HG03139 (cell line): Measurements from ENCODE around the gene REXO2.

ENCODE experiments used
- ATAC-seq: cut with Tn5 transposase; IDR thresholded peaks from one replicate; pipeline ENCODE4 v1.9.1; 2021; ENCODE audit not compliant: unreplicated experiment

Gene REXO2

DNA sequence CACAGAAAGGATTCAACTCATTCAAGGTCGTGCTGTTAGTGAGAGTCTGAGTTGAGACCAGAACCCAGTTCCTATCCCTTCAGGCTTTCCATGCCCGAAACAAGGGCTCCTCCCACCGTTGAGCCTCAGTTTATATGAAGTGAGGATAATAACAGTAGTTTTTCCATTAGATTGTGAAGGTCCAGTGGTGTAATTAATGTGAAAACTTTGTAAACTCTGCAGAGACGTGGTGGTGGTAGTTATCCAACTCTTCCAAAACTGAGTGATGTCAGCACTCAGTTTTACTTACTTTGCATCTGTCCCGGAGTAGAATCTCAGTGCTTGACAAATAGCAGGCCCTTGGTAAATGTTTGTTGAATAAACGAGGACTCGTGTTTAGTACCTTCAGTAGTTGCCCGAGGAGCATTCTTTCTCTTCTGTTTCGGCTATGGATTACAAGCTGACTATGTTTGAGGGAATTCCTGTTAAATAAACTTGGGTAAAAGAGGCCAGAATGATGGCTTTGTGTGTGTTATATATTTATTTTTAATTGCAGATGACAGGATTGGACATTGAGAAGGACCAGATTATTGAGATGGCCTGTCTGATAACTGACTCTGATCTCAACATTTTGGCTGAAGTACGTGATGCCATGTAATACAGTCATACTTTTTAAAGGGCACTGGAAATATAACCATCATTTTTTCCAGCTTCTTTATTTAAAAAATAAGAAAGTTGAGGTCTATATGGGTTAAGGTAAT is 1.0 kb downstream of the REXO2 start:
- no peak for ATAC-seq

DNA sequence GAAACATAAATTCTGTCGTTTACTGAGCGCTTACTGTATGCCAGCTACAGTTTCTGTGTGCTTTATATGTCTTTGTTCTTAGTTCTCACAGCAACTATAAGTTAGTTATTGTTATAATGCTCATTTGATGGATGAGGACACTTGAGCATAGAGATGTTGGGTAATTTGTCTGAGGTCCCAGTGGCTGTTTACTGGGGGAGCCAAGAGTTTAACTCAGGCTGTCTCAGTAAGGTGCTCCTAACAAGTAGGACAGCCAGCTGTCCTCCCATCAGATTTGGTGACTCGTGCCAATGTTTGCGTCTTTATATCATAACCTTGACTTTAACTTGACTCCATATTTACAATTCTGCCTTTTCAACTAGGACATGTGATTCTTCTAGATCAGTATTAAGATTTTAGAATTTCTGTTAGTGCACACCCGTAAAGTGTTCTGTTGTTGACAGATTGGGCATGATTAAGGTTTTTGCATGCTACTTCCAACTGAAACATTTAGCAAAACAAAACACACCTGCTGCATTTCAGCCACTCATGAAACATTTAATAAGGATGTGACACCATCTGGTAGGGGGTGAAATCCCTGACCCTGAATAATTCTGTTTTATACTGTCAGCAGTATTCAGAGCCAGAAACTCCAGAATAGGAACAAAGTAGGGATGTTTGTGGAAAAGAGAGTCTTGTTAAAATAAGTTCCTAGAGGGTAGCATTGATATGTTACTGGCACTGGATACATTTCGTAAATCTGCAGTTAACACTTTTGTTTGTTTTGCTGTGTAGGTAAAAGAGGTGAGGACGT is 1.9 kb downstream of the REXO2 start:
- no peak for ATAC-seq

DNA sequence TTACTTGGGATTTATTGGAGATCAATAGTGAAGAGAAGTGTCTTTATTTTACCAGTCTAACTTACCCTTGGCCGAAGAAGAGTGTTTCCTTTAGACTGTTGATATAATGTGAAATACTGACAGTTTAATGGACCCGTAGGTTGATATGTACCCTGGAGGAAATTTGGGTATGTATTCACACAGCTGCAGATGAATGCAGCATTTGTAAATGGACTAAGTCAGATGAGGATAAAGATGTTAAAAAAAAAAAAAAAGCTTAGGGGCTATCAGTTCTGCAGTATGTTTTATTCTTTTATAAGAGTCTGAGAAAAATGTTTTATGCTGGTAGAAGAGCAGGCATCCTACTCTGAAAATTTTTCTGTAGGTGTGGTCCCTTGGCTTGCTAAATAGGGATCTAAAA is 2.7 kb downstream of the REXO2 start:
- no peak for ATAC-seq

DNA sequence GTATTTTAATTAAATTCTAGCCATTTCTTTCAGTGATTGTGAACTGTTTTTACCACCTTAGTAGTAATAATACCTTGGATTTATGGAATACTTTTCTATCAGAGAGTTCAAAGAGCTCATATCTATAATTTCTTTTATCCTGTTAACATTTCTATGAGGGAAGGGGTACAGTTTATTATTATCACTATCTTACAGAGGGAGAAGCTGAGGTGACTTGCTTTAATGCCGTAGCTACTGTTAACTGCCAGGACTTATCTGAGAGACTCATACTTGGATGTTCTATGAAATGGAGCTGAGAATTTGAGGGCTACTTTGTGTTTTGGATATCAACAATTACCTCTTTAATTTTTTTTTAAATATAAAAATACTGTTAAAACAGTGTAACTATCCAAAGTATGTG is 3.3 kb downstream of the REXO2 start:
- ATAC-seq = no peak

DNA sequence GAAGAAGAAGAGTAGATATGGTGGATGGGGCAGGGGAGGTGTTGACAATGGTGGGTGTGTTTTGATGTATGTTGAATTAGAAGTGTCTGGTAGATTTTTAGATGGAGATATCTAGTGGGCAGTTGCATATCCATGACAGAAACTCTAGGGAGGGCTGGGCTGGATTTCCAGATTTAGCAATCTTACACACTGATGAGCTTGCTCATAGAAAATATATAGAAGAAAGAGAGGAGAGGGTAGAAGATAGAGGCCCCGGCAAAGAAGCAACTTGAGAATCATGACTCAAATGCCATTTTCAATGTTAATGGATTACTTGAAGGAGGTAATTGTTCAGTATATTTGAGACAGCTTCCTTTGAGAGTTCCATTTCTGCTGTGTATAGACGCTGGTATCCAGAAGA is 8.2 kb downstream of the REXO2 start:
- ATAC-seq = no peak

DNA sequence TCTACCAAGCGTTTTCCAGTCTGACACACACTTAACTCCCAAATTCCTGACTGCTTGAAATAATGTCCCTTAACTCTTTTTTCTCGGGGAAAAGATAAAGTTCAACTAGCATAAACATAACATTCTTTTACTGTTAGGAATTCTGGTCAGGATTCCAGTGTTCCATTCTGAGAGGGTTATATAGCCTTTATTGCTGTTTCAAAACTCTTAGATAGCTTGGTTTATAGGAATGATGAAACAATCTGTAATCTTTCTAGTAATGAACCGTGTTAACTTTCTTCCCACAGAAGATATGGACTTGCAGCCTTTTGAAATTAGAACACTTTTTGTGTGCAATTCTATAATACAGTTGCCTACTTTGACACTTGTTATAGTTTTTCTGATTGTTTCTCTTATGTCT is 8.6 kb downstream of the REXO2 start:
- ATAC-seq = no peak

DNA sequence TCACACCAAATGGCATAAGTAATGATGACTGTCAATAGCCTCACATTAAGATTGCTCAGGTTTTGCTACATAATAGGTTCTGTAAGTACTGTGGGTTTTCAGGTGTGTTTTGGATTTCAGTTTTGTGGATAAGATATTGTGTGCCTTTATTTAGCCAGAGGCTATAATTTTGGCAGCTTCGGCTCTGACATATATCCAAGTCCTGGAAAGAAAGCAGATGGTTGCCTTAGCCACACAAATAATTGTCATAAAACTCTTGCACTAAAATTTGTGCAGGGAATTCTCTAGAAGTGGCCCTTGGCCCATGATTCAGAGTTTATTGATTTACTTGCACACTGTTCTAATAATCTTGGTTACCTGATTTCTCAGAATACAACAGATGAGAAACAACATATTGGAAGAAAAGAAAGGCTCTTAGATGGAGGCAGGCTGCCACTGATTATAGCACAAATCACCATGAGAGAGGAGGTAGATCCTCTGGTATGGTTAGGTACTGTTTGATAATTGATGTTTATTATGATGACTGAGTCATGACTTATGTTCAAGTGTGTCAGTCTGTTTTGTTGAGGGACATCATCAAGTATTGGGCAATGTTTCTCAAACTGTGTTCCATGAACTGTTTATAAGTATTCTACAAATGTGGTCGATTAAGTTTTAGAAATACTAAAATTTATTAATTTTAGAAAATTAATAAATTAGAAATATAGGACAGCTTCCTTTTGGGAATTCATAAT is 9.6 kb downstream of the REXO2 start:
- no peak for ATAC-seq

DNA sequence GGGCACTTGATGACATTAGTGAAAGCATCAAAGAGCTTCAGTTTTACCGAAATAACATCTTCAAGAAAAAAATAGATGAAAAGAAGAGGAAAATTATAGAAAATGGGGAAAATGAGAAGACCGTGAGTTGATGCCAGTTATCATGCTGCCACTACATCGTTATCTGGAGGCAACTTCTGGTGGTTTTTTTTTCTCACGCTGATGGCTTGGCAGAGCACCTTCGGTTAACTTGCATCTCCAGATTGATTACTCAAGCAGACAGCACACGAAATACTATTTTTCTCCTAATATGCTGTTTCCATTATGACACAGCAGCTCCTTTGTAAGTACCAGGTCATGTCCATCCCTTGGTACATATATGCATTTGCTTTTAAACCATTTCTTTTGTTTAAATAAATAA is 10.6 kb downstream of the REXO2 start:
- ATAC-seq = no peak

DNA sequence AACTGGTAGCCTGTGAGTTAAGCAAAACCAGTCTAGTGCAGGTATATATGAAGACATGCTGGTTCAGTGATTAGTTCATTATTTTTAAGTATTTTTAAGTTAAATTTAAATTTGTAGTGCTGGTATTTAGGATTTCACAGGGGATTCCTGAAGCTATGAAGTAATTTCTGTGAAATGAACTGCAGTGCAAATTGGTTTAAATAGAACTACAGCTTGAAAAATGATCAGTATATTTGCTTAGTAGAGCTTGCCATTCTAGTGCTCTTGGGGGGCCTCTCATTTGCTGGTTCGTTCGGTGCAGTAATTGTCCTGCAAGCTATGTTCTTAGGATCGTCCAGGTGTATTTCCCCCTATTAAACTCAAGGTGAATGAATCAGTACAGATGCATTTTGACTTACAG is 13.1 kb downstream of the REXO2 start:
- ATAC-seq = no peak

DNA sequence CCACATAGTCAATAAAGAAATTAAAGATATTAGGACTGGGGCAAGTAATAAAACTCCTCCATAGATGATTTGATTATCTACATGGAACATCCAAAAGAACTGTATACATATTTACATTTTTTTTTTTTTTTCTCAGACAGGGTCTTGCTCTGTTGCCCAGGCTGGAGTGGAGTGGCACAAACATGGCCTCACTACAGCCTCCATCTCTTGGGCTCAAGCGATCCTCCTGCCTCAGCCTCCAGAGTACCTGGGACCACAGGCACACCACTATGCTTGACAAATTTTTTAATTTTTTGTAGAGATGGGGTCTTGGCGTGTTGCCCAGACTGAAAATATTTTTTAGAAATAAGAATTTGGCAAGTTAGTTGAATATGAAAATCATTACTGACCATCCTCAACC is 24.7 kb downstream of the REXO2 start:
- ATAC-seq = no peak

DNA sequence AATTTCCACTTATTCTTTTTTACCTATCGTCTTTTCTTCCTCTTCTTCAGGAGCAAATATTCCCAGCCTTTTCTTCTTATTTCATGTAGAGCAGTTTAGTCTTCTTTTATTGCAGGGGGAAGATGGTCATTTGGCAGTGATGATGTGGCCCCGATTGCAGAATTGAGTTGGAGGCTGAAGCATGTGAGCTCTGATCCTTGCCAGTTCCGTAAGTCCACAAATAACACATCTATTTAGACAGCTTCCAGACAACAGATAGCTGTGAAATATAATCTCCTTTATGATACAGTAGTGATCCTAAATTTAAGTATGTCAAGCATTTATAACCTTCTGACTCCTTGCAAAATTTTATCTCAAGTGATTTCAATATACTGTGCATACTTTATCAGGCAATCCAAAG is 27.5 kb downstream of the REXO2 start:
- ATAC-seq = no peak

DNA sequence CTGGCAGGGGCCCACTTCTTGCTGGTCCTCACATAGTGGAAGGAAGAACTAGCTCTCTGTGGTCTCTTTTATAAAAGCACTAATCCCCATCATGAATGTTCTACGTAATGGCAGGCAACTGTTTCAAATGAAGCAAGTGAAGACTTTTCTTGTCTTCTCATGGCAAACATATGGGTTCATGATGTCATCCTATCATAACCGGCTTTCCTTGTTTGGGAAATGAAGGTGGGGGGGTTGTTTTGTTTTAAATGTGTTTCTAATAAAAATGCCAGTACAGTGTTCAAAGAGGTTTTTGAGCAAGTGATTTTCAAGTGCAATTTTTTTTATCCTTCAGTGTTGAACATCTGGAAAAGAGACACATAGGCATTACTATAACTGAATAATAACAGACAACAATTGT is 33.4 kb downstream of the REXO2 start:
- no peak for ATAC-seq

DNA sequence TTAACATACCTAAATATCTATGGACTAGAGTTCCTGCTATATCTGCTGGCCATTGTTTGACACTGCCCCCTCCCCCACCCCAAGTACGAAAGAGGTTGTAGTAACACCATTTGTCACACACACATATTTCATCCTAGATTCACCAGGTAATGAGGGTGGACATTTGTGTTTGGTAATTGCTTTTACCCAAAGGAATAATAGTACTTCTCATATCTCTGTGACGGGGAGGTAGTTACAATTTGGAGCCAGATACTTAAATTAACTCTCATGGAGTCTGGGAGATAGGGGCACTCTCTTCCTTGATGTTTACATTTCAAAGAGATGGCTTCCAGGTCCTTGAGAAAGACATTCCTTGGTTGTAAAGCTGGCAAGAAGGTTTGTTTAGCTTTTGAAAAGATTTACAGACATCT is 38.7 kb downstream of the REXO2 start:
- no peak for ATAC-seq

DNA sequence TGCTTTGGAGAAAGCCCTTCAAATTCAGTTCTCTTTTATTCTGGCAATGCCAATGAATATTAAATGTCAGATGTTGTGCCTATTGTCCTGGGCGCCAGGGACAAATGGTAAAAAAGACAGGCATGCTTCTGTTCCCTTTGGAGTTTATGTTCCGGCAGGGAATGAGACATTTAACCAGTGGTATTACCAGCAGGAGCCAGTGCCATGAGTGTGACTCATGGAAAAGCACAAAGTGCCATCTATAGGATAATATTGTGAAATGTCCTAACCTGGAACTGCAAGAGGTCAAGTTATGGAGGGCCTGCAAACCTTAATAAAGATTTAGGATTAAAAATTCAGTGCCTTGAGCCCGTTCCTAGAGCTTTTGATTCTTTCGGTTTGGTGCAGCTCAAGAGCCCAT is 39.5 kb downstream of the REXO2 start:
- ATAC-seq = no peak

DNA sequence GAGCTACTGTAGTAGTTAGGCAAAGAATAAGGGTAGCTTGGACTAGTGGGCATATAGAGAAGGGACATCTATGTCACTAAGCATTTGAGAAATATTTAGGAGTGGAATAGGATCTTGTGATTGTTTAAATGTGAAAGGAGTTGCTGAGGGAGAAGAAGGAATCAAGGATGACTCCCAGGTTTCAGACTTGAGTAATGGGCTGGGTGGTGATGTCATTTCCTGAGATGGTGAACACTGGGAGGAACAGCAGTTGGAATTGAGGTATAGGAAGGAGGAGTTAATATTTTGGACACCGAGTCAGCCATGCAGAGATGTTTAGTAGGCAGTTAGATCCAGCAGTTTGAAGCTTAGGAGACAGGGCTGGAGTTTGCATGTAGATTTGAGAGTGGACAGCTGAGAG is 40.1 kb downstream of the REXO2 start:
- ATAC-seq = no peak

DNA sequence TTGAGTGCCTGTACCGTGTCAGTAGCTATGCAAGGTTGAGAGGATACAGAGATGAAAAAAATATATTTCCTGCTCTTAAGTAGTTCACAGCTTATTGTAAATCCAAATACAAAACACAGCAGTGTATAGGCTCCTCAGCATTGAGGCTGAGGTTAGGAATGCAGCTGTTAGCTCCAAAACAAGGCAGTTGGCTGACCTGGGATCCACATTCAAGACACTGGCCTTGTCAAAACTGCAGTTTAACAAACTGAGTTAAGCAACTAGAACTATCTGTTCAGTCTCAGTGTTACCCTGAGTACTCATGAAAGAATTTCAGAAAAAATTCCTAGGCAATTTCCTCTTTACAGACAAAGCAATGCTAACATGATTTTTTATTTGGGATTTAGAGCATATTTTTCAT is 42.8 kb downstream of the REXO2 start:
- no peak for ATAC-seq

DNA sequence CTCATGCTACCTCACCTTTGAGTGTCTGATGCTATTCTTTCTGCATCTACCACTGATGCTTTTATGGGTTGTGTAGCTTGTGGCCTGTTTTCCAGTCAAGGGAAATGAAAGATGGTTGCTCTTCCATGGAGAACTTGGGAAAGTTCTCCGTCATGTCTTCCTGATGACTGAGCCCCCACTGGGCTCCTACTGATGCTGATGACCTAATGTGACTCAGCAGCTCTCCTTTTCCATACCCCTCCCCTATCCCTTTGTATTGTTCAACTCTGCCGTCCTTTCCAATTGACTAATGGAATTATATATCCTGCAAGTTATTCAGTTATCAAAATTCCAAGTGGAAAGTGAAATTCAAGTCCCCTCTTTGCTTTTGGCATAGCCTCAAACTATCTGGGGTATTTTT is 44.7 kb downstream of the REXO2 start:
- ATAC-seq = no peak

DNA sequence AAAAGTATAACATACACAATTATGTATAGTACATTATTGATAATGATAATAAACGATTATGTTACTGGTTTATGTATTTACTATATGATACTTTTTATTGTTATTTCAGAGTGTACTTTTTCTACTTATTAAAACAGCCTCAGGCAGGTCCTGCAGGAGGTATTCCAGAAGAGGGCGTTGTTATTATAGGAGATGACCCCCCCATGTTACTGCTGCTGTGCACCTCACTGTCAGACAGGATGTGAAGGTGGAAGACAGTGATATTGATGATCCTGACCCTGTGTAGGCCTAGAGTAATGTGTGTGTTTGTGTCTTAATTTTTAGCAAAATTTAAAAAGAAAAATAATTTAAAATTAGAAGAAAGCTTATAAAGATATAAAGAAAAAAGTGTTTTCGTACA is 57.6 kb downstream of the REXO2 start:
- no peak for ATAC-seq

DNA sequence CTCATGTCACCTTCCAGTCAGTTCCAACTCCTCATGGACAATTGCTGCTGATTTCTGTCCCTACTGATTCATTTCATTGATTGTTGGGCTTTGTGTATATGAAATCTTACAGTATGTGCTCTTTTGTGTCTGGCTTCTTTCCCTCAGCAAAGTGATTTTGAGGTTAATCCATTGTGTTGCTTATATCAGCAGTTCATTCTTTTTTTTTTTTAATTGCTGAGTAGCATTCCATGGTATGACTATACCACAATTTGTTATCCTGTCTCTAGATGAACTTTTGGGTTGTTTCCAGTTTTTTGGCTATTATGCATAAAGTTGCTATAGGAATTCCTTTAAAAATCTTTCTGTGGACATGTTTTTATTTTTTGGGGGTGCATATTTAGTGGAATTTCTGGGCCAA is 60.5 kb downstream of the REXO2 start:
- no peak for ATAC-seq
